MCF 10A (cell line): ENCODE data around the gene LHX1. TPM values are rescaled to one million over a fixed set of nuclear protein-coding genes. Genes with fewer than 3 reads are reported as not detected.

Experiments used
- BruUV-seq: library from RNA; stranded (reverse); fragments of 400-500 nt; replicated peaks from 2 replicates; lab custom pipeline; 2021; lab: Mats Ljungman, UMichigan
- CTCF ChIA-PET: fragments of 300-600 bp; sonication (Branson Sonifier 250); formaldehyde crosslinking; extraction: SDS; loops from one replicate; lab custom pipeline; 2021; ENCODE audit warnings: antibody characterized with exemption, inconsistent platforms; lab: Yijun Ruan, JAX
- POLR2A ChIA-PET: fragments of 300-600, 350-650 bp; sonication (Branson Sonifier 250); formaldehyde crosslinking; extraction: SDS; loops from one replicate; lab custom pipeline; 2020; ENCODE audit warnings: antibody characterized with exemption, inconsistent platforms; lab: Yijun Ruan, JAX
- DNase-seq: peaks from one replicate; pipeline ENCODE4 v3.0.0-alpha.2; 2018; ENCODE audit not compliant: unreplicated experiment
- H3K27ac Mint-ChIP-seq: one replicate; pipeline ENCODE4 v1.8.0; 2022; ENCODE audit warnings: mild to moderate bottlenecking, low read depth, mixed read lengths; ENCODE audit not compliant: unreplicated experiment
- H3K27me3 Mint-ChIP-seq: one replicate; pipeline ENCODE4 v1.8.0; 2022; ENCODE audit warnings: mixed read lengths; ENCODE audit not compliant: insufficient read depth, unreplicated experiment
- H3K36me3 Mint-ChIP-seq: one replicate; pipeline ENCODE4 v1.8.0; 2022; ENCODE audit warnings: mild to moderate bottlenecking, moderate library complexity, mixed read lengths; ENCODE audit not compliant: insufficient read depth, unreplicated experiment
- H3K4me1 Mint-ChIP-seq: one replicate; pipeline ENCODE4 v1.8.0; 2022; ENCODE audit warnings: mixed read lengths; ENCODE audit not compliant: insufficient read depth, unreplicated experiment
- H3K4me3 Mint-ChIP-seq: one replicate; pipeline ENCODE4 v1.8.0; 2022; ENCODE audit warnings: mild to moderate bottlenecking, moderate library complexity, mixed read lengths; ENCODE audit not compliant: unreplicated experiment
- H3K9me3 Mint-ChIP-seq: one replicate; pipeline ENCODE4 v1.8.0; 2022; ENCODE audit warnings: mixed read lengths; ENCODE audit not compliant: unreplicated experiment
- intact Hi-C: fragments of 100-400 bp; cut with micrococcal nuclease; formaldehyde crosslinking; loops from 2 replicates; pipeline ENCODE4 v1.14.1; 2022
- total RNA-seq: library from RNA; stranded (reverse); gene quantifications from 2 replicates; pipeline ENCODE4 v1.2.3, GENCODE V29; 2022
- TF ChIP-seq, protein P1 (sequence below): fragments of 200-600 bp; IDR thresholded peaks from one replicate; pipeline ENCODE4 v1.8.0; 2022; ENCODE audit warnings: antibody characterized with exemption, mild to moderate bottlenecking; ENCODE audit not compliant: unreplicated experiment

Gene LHX1
- total RNA-seq, 1 experiment from 2014 or later: not detected

DNA sequence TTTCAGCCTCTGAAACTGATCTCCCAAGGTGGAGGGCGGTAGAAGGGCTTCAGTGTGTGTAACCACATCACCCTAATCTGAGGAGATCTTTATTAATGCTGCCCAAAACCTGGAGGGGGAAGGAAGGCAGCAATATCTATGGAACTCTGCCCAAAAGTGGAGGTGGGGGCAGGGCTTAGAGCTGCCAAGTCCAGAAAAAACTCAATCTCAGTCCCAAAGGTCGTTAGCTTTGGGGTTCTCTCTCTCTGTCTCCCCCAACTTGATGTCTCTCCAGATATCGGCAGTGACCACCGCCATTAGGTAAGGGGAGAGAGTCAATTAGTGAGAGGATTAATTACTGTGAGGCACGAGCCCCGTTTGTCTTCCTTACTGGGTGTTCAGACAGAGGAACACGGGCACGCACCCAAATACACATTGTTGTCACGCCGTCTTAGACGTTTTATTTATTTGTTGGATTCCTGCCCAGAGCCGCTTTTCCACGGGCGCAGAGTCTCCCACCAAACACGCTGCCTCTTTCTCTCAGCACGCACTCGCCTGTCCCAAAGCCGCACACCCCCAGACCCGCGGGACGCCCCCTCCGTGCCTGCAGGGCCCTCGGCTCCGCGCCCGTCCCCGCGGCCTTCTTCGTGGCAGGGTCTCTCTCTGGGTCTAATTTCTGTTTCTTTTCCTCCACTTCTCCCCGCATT lies 5.4 kb upstream of the LHX1 start:
- intact Hi-C loops: no loop called here
- H3K4me3 Mint-ChIP-seq: peak overlapping the region; percentile 14
- TF ChIP-seq, protein P1, sequence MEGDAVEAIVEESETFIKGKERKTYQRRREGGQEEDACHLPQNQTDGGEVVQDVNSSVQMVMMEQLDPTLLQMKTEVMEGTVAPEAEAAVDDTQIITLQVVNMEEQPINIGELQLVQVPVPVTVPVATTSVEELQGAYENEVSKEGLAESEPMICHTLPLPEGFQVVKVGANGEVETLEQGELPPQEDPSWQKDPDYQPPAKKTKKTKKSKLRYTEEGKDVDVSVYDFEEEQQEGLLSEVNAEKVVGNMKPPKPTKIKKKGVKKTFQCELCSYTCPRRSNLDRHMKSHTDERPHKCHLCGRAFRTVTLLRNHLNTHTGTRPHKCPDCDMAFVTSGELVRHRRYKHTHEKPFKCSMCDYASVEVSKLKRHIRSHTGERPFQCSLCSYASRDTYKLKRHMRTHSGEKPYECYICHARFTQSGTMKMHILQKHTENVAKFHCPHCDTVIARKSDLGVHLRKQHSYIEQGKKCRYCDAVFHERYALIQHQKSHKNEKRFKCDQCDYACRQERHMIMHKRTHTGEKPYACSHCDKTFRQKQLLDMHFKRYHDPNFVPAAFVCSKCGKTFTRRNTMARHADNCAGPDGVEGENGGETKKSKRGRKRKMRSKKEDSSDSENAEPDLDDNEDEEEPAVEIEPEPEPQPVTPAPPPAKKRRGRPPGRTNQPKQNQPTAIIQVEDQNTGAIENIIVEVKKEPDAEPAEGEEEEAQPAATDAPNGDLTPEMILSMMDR: no peak
- peaks cover 11% of the 10 kb centered on the region for H3K27me3 Mint-ChIP-seq
- H3K36me3 Mint-ChIP-seq: no peaks in the 10 kb centered on the region
- no peak overlapping the region for H3K27ac Mint-ChIP-seq
- no peaks in the 10 kb centered on the region for H3K9me3 Mint-ChIP-seq
- CTCF ChIA-PET: no interaction called here
- no TSS peak for BruUV-seq
- H3K4me1 Mint-ChIP-seq: peaks cover 18% of the 10 kb centered on the region
- DNase-seq: peak; percentile 12
- POLR2A ChIA-PET: no interaction called here

- POLR2A ChIA-PET: interaction anchor here (0.7 kb wide), 1 partner anchor 18 kb away, joined by 3 read pairs; no protein-coding TSS in a partner anchor
- no TSS peak for BruUV-seq
Observed at GRCh38 chr17:36932383-36932693, 4.9 kb upstream of the LHX1 start.

DNA sequence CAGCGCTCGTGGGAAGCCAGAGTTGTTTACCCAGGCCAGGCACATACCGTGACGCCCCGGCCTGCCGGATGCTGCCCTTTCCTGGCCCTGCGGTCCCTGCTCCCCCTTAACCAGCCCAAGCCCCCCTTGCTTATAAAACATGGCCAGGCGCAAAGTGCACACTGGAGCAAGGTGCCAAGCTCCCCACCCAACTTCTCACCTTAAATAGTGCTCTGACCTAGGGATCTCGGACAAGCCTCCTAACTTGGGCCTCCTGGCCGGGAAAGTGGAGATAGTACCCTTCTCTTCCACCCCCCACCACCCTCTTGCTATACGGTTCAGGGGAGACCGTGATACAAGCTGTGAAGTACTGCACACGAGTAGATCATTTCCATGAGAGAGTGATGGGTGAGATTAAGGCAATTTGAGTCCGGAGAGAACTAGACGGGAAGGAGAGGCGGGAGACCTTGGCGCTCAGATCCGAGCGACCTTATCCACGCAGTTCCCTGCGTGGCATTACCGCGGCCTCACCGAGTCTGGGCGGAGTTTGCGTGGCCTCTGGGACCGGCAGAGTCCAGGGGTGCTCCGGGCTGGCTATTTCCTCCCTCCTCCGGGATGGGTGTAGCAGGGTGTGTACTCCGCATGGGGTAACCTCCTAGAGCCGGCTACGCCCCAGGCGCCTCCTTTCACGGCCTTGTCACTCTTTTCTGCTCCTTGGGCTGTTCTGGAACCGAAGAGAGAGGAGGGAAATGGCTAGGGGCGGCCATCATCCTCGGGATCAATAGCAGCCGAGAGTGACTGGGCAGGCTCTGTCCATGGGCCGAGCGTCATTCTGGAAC lies 4.4 kb upstream of the LHX1 start:
- H3K4me3 Mint-ChIP-seq: peak overlapping the region; percentile 14
- no peaks in the 10 kb centered on the region for H3K36me3 Mint-ChIP-seq
- no peak overlapping the region for H3K27ac Mint-ChIP-seq
- ChIA-PET CTCF (no interaction called here), POLR2A (interaction anchor here (0.7 kb wide), 1 partner anchor 19 kb away, joined by 3 read pairs; no protein-coding TSS in a partner anchor)
- intact Hi-C loops: no loop called here
- no peak for DNase-seq
- TF ChIP-seq, protein P1: no peak
- BruUV-seq: no TSS peak
- H3K9me3 Mint-ChIP-seq: no peaks in the 10 kb centered on the region
- H3K4me1 Mint-ChIP-seq: peaks cover 20% of the 10 kb centered on the region
- peaks cover 11% of the 10 kb centered on the region for H3K27me3 Mint-ChIP-seq

More at GRCh38 chr17:36932383-36932693, 4.9 kb upstream of the LHX1 start:
- Mint-ChIP-seq H3K4me1 (peaks cover 18% of the 10 kb centered on the region), H3K9me3 (no peaks in the 10 kb centered on the region), H3K27ac (no peak overlapping the region), H3K36me3 (no peaks in the 10 kb centered on the region), H3K27me3 (peaks cover 11% of the 10 kb centered on the region), H3K4me3 (peak overlapping the region; percentile 14)
- intact Hi-C loops: no loop called here
- DNase-seq: no peak
- CTCF ChIA-PET: no interaction called here
- TF ChIP-seq, protein P1: no peak

DNA sequence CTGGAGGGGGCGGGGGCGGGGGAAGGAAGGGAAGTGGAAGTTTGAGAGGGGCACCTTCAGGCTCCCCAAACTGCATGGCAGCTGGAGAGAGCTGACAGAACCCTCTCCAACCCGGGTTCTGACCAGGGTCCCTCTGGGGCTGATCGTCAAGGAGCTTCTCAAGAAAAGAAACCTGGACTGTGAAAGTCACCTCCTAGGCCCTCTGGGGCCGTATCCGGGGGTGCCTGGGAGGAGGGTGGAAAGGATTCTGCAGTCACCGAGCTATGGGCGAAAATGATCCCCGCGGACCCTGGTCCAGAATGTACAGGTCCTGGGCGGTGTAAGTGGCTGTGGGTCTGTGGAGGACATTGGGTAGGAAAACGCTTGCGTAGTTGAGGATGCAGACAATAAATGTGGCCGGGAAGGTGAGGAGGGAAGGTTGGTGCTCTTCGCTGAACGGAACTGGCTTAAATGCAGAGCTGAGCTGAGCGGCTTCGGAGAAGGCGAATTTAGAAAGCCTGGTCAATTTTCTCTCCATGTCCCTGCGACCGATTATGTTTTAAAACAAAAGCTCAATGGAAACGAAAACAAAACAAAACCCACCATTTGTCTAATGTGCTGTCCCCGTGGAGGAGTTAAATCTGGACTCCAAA lies 3.6 kb upstream of the LHX1 start:
- peaks cover 24% of the 10 kb centered on the region for H3K4me1 Mint-ChIP-seq
- peaks cover 11% of the 10 kb centered on the region for H3K27me3 Mint-ChIP-seq
- TF ChIP-seq, protein P1: no peak
- H3K9me3 Mint-ChIP-seq: no peaks in the 10 kb centered on the region
- POLR2A ChIA-PET: no interaction called here
- H3K4me3 Mint-ChIP-seq: no peak overlapping the region
- DNase-seq: no peak
- CTCF ChIA-PET: interaction anchor here (0.6 kb wide), 2 partner anchors 177 to 306 kb away, joined by 3 read pairs; no protein-coding TSS in a partner anchor
- BruUV-seq: no TSS peak
- no peaks in the 10 kb centered on the region for H3K36me3 Mint-ChIP-seq
- intact Hi-C loops: no loop called here
- H3K27ac Mint-ChIP-seq: no peak overlapping the region
